ENCODE data around the gene MTARC1.

Gene MTARC1

GRCh38 chr1:220798338-220798737, 11.6 kb downstream of the MTARC1 start:
- Histone ChIP-seq H3K4me3 (ENCODE audit: insufficient read depth, low read depth, low read length, poor library complexity, severe bottlenecking) (no peak overlapping the region), H3K9me3 (ENCODE audit: control insufficient read depth, low read length) (no peaks in the 10 kb centered on the region), H3K36me3 (ENCODE audit: control insufficient read depth, insufficient read depth, low read length) (no peaks in the 10 kb centered on the region), H3K27ac (ENCODE audit: insufficient read depth, low read length, poor library complexity, severe bottlenecking) (no peak overlapping the region), H3K4me1 (ENCODE audit: control insufficient read depth, insufficient read depth, low read length, poor library complexity, severe bottlenecking) (no peaks in the 10 kb centered on the region), H3K27me3 (replicated peaks; ENCODE audit: control insufficient read depth, insufficient read depth, low read length, poor library complexity, severe bottlenecking) (no peaks in the 10 kb centered on the region)
- no peak for DNase-seq

DNA sequence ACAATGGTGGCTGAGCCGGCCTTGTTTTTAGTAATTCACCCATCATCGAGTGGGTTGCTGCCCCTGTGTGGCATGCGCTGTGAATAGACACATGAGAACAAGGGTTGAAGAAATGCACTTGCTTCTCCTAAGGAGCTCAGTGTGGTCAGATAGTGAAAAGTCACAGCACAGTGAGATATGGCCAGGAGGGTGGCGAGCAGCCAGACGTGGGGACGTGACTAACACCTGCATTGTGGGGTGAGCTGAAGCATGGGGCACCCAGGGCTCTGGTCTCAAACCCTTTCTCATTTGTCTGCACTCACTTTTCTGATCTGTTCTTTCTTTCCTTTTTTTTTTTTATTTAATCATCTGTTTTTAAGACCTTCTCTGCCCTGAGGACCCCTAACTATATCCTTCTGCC, 13.5 kb downstream of the MTARC1 start:
- H3K36me3 ChIP-seq (ENCODE audit: control insufficient read depth, insufficient read depth, low read length), result no peaks in the 10 kb centered on the region
- no peak for DNase-seq
- H3K27ac ChIP-seq (ENCODE audit: insufficient read depth, low read length, poor library complexity, severe bottlenecking), result no peak overlapping the region
- H3K9me3 ChIP-seq (ENCODE audit: control insufficient read depth, low read length), result no peaks in the 10 kb centered on the region
- no peaks in the 10 kb centered on the region for H3K4me1 ChIP-seq (ENCODE audit: control insufficient read depth, insufficient read depth, low read length, poor library complexity, severe bottlenecking)
- no peaks in the 10 kb centered on the region for H3K27me3 ChIP-seq (replicated peaks; ENCODE audit: control insufficient read depth, insufficient read depth, low read length, poor library complexity, severe bottlenecking)
- no peak overlapping the region for H3K4me3 ChIP-seq (ENCODE audit: insufficient read depth, low read depth, low read length, poor library complexity, severe bottlenecking)

- Histone ChIP-seq H3K9me3 (ENCODE audit: control insufficient read depth, low read length) (no peaks in the 10 kb centered on the region), H3K27ac (ENCODE audit: insufficient read depth, low read length, poor library complexity, severe bottlenecking) (no peak overlapping the region), H3K4me3 (ENCODE audit: insufficient read depth, low read depth, low read length, poor library complexity, severe bottlenecking) (no peak overlapping the region), H3K36me3 (ENCODE audit: control insufficient read depth, insufficient read depth, low read length) (no peaks in the 10 kb centered on the region), H3K27me3 (replicated peaks; ENCODE audit: control insufficient read depth, insufficient read depth, low read length, poor library complexity, severe bottlenecking) (no peaks in the 10 kb centered on the region), H3K4me1 (ENCODE audit: control insufficient read depth, insufficient read depth, low read length, poor library complexity, severe bottlenecking) (no peaks in the 10 kb centered on the region)
- DNase-seq, result no peak
Measured at GRCh38 chr1:220803401-220804201, 16.9 kb downstream of the MTARC1 start.

GRCh38 chr1:220804202-220804586, 17.5 kb downstream of the MTARC1 start:
- no peaks in the 10 kb centered on the region for H3K4me1 ChIP-seq (ENCODE audit: control insufficient read depth, insufficient read depth, low read length, poor library complexity, severe bottlenecking)
- no peaks in the 10 kb centered on the region for H3K36me3 ChIP-seq (ENCODE audit: control insufficient read depth, insufficient read depth, low read length)
- no peaks in the 10 kb centered on the region for H3K27me3 ChIP-seq (replicated peaks; ENCODE audit: control insufficient read depth, insufficient read depth, low read length, poor library complexity, severe bottlenecking)
- no peak overlapping the region for H3K4me3 ChIP-seq (ENCODE audit: insufficient read depth, low read depth, low read length, poor library complexity, severe bottlenecking)
- no peak overlapping the region for H3K27ac ChIP-seq (ENCODE audit: insufficient read depth, low read length, poor library complexity, severe bottlenecking)
- no peak for DNase-seq
- no peaks in the 10 kb centered on the region for H3K9me3 ChIP-seq (ENCODE audit: control insufficient read depth, low read length)

- Histone ChIP-seq H3K9me3 (ENCODE audit: control insufficient read depth, low read length) (no peaks in the 10 kb centered on the region), H3K4me3 (ENCODE audit: insufficient read depth, low read depth, low read length, poor library complexity, severe bottlenecking) (no peak overlapping the region), H3K27ac (ENCODE audit: insufficient read depth, low read length, poor library complexity, severe bottlenecking) (no peak overlapping the region), H3K36me3 (ENCODE audit: control insufficient read depth, insufficient read depth, low read length) (no peaks in the 10 kb centered on the region), H3K27me3 (replicated peaks; ENCODE audit: control insufficient read depth, insufficient read depth, low read length, poor library complexity, severe bottlenecking) (no peaks in the 10 kb centered on the region), H3K4me1 (ENCODE audit: control insufficient read depth, insufficient read depth, low read length, poor library complexity, severe bottlenecking) (no peaks in the 10 kb centered on the region)
- DNase-seq, result no peak
Measured at GRCh38 chr1:220806408-220806807, 19.7 kb downstream of the MTARC1 start.

DNA sequence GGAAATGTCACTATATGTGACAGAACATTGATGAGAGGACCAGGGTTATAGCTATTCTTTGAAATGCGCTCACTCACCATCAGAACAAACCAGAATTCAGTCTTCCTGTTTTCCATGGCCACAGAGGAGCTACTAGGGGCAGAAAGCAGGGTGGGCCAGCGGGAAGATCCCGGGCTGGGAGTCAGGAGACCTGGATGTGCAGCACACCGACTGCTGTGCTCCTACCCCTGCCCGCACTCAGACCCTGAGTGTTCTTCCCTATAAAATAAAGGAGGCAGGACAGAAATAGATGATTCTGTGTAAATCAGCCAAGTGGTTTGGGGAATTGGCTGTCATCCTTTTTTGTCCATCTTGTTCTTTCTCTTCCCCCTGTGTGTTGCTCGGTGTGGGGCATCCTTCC, 21.0 kb downstream of the MTARC1 start:
- DNase-seq, result no peak
- no peak overlapping the region for H3K4me3 ChIP-seq (ENCODE audit: insufficient read depth, low read depth, low read length, poor library complexity, severe bottlenecking)
- H3K27me3 ChIP-seq (replicated peaks; ENCODE audit: control insufficient read depth, insufficient read depth, low read length, poor library complexity, severe bottlenecking), result no peaks in the 10 kb centered on the region
- H3K36me3 ChIP-seq (ENCODE audit: control insufficient read depth, insufficient read depth, low read length), result no peaks in the 10 kb centered on the region
- H3K4me1 ChIP-seq (ENCODE audit: control insufficient read depth, insufficient read depth, low read length, poor library complexity, severe bottlenecking), result no peaks in the 10 kb centered on the region
- H3K9me3 ChIP-seq (ENCODE audit: control insufficient read depth, low read length), result no peaks in the 10 kb centered on the region
- H3K27ac ChIP-seq (ENCODE audit: insufficient read depth, low read length, poor library complexity, severe bottlenecking), result no peak overlapping the region

DNA sequence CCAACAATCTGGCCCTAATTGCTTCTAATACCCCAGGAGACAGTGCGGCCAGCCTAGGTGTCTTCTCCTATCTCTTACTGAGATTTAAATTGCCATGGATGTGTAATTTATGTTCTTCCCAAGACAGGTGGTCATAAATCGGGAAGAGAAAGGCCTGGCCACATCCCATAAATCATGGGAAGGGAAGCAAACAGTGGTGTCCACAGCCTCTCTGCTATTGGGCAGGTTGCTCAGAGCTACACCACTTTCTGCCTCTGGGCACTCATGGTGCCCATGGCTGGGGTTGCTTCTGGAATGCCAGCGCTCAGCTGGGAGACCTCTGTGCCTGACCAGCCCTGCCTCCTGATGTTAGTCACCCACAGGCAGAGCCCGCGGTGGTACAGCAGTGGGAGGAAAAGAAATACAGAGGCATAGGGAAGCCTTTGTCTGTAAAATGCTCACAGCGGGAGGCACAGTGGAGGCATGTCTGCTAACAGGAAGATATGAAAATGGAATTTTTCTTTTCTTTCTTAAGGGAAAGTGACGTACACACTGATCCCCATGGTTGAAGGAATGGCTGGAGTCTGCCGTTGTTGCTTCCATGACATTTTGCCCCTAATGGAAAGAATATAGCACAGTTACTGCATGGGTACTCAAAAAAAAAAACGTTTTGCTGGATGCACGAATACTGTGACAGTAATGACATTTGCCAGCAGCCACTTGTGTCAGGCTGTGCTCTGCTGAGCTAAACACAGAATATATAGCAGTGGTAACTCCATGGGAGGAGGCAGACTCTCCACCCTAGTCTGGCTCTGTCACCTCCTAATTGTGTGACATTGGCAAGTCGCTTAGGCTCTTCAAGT, 21.9 kb downstream of the MTARC1 start:
- no peak for DNase-seq
- H3K36me3 ChIP-seq (ENCODE audit: control insufficient read depth, insufficient read depth, low read length), result no peaks in the 10 kb centered on the region
- no peak overlapping the region for H3K27ac ChIP-seq (ENCODE audit: insufficient read depth, low read length, poor library complexity, severe bottlenecking)

DNA sequence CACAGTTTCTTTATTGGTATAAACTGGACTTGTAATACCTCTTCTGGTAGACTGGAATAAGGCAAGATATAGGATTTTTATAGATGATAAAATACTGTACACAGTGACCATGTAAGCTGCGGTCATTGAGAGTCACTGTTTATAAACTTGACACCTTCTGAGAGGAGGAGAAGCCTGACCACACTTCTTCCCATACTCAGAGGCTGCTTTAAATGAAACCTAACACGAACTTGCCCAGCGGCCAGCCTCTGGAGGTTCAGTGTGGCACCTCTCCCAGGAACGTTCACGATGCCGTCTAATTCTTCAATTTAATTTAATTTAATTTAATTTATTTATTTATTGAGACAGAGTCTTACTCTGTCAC, 22.5 kb downstream of the MTARC1 start:
- no peak for DNase-seq
- Histone ChIP-seq H3K4me3 (ENCODE audit: insufficient read depth, low read depth, low read length, poor library complexity, severe bottlenecking) (no peak overlapping the region), H3K36me3 (ENCODE audit: control insufficient read depth, insufficient read depth, low read length) (no peaks in the 10 kb centered on the region), H3K9me3 (ENCODE audit: control insufficient read depth, low read length) (no peaks in the 10 kb centered on the region), H3K4me1 (ENCODE audit: control insufficient read depth, insufficient read depth, low read length, poor library complexity, severe bottlenecking) (no peaks in the 10 kb centered on the region), H3K27ac (ENCODE audit: insufficient read depth, low read length, poor library complexity, severe bottlenecking) (no peak overlapping the region), H3K27me3 (replicated peaks; ENCODE audit: control insufficient read depth, insufficient read depth, low read length, poor library complexity, severe bottlenecking) (no peaks in the 10 kb centered on the region)

More for the DNA sequence above, 21.9 kb downstream of the MTARC1 start:
- Histone ChIP-seq H3K9me3 (ENCODE audit: control insufficient read depth, low read length) (no peaks in the 10 kb centered on the region), H3K27me3 (replicated peaks; ENCODE audit: control insufficient read depth, insufficient read depth, low read length, poor library complexity, severe bottlenecking) (no peaks in the 10 kb centered on the region), H3K4me1 (ENCODE audit: control insufficient read depth, insufficient read depth, low read length, poor library complexity, severe bottlenecking) (no peaks in the 10 kb centered on the region), H3K4me3 (ENCODE audit: insufficient read depth, low read depth, low read length, poor library complexity, severe bottlenecking) (no peak overlapping the region)

DNA sequence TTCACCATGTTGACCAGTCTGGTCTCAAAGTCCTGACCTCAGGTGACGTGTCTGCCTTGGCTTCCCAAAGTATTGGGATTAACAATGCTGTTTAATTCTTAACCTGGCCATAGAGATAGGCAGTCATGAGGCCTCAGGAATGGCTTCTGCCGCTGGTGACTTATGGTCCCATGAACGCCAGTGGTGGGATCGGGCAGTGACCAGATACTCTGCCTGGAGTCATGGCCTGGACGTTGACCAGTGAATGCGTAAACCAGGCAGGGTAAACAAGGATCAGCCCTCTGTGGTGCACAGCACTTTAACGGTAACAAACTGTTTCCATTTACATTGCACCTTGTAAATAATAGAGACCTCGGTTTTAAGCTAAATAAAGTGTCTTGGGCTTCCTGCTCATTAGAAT, 23.0 kb downstream of the MTARC1 start:
- no peaks in the 10 kb centered on the region for H3K27me3 ChIP-seq (replicated peaks; ENCODE audit: control insufficient read depth, insufficient read depth, low read length, poor library complexity, severe bottlenecking)
- H3K4me1 ChIP-seq (ENCODE audit: control insufficient read depth, insufficient read depth, low read length, poor library complexity, severe bottlenecking), result no peaks in the 10 kb centered on the region
- H3K4me3 ChIP-seq (ENCODE audit: insufficient read depth, low read depth, low read length, poor library complexity, severe bottlenecking), result no peak overlapping the region
- no peaks in the 10 kb centered on the region for H3K36me3 ChIP-seq (ENCODE audit: control insufficient read depth, insufficient read depth, low read length)
- DNase-seq, result no peak
- no peak overlapping the region for H3K27ac ChIP-seq (ENCODE audit: insufficient read depth, low read length, poor library complexity, severe bottlenecking)
- no peaks in the 10 kb centered on the region for H3K9me3 ChIP-seq (ENCODE audit: control insufficient read depth, low read length)

- Histone ChIP-seq H3K27ac (ENCODE audit: insufficient read depth, low read length, poor library complexity, severe bottlenecking) (no peak overlapping the region), H3K27me3 (replicated peaks; ENCODE audit: control insufficient read depth, insufficient read depth, low read length, poor library complexity, severe bottlenecking) (no peaks in the 10 kb centered on the region), H3K9me3 (ENCODE audit: control insufficient read depth, low read length) (no peaks in the 10 kb centered on the region), H3K4me1 (ENCODE audit: control insufficient read depth, insufficient read depth, low read length, poor library complexity, severe bottlenecking) (no peaks in the 10 kb centered on the region), H3K4me3 (ENCODE audit: insufficient read depth, low read depth, low read length, poor library complexity, severe bottlenecking) (peak overlapping the region; percentile 34), H3K36me3 (ENCODE audit: control insufficient read depth, insufficient read depth, low read length) (no peaks in the 10 kb centered on the region)
- peak; percentile 17 to 45 (median 18) for DNase-seq
Measured at GRCh38 chr1:220810179-220810653, 23.5 kb downstream of the MTARC1 start.

Data from effector memory CD4-positive, alpha-beta T cell (primary cell).